GM10266 (cell line): Measurements from ENCODE around the gene TIGD1.

ENCODE experiments used
- DNase-seq: peaks from one replicate; pipeline ENCODE4 v3.0.0; 2012; ENCODE audit errors: extremely low spot score
- TF ChIP-seq, protein P1 (sequence below): IDR thresholded peaks from 2 replicates; pipeline ENCODE4 v1.5.1; 2012; ENCODE audit warnings: mild to moderate bottlenecking, low read depth; ENCODE audit not compliant: control insufficient read depth, insufficient read depth; ENCODE audit errors: missing control alignments

The TIGD1 gene

GRCh38 chr2:232588031-232588430, 37.7 kb upstream of the TIGD1 start:
- DNase-seq, result no peak
- TF ChIP-seq, protein P1, sequence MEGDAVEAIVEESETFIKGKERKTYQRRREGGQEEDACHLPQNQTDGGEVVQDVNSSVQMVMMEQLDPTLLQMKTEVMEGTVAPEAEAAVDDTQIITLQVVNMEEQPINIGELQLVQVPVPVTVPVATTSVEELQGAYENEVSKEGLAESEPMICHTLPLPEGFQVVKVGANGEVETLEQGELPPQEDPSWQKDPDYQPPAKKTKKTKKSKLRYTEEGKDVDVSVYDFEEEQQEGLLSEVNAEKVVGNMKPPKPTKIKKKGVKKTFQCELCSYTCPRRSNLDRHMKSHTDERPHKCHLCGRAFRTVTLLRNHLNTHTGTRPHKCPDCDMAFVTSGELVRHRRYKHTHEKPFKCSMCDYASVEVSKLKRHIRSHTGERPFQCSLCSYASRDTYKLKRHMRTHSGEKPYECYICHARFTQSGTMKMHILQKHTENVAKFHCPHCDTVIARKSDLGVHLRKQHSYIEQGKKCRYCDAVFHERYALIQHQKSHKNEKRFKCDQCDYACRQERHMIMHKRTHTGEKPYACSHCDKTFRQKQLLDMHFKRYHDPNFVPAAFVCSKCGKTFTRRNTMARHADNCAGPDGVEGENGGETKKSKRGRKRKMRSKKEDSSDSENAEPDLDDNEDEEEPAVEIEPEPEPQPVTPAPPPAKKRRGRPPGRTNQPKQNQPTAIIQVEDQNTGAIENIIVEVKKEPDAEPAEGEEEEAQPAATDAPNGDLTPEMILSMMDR, result no peak

DNA sequence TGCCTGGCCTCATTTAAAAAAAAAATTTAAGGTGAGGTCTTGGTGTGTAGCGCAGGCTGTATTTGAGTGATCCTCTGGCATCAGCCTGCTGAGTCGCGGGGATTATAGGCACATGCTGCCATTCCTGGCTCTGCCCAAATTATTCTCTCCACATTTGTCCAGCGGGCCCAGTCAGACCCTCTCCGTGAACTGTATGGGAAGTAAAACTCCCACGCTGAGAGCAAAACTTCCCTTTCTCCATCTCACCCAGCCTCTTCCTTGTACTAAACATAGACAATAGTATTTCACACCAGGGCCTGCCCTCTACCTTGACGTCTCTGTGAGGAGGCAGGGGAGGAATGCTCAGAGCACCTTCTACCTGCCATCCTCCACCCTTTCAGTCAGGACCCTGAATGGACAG, 37.2 kb upstream of the TIGD1 start:
- TF ChIP-seq, protein P1, result no peak
- no peak for DNase-seq

- DNase-seq, result no peak
- TF ChIP-seq, protein P1, result no peak
These were observed 36.7 kb upstream of the TIGD1 start for GRCh38 chr2:232586943-232587505.

GRCh38 chr2:232584238-232584637, 33.9 kb upstream of the TIGD1 start:
- no peak for DNase-seq
- TF ChIP-seq, protein P1, result no peak

DNA sequence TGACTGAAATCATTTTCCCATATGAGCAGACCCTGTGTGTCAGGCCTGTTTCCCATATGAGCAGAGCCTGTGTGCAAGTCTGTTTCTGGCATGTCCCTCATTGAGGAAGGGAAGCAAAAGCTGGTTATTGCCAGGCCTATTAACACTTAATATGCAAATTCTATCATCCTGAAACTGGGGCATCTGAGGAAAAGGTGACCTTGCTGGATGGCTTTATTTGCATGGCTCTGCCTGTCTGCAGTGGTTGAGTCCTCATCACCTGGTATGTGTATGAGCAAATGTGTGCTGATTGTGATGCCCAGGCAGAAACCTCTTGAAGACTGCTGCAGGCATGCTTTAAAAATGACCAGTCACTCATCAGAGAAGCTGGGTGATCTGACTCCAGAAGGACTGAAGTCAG, 31.4 kb upstream of the TIGD1 start:
- no peak for DNase-seq
- TF ChIP-seq, protein P1, result no peak

GRCh38 chr2:232580648-232580981, 30.3 kb upstream of the TIGD1 start:
- DNase-seq, result no peak
- TF ChIP-seq, protein P1, result no peak

- TF ChIP-seq, protein P1, result no peak
These were observed 28.3 kb upstream of the TIGD1 start for GRCh38 chr2:232578626-232579025.

More at GRCh38 chr2:232578626-232579025, 28.3 kb upstream of the TIGD1 start:
- no peak for DNase-seq
